IPS-NIHi11 (cell line): ENCODE measurements around the gene RGS3.

ENCODE experiments used
- DNase-seq: peaks from one replicate; pipeline ENCODE4 v3.0.0; 2012; ENCODE audit warnings: mixed read lengths, low spot score

The RGS3 gene

GRCh38 chr9:113511856-113512761 lies 48.6 kb downstream of the RGS3 start:
- no peak for DNase-seq

DNA sequence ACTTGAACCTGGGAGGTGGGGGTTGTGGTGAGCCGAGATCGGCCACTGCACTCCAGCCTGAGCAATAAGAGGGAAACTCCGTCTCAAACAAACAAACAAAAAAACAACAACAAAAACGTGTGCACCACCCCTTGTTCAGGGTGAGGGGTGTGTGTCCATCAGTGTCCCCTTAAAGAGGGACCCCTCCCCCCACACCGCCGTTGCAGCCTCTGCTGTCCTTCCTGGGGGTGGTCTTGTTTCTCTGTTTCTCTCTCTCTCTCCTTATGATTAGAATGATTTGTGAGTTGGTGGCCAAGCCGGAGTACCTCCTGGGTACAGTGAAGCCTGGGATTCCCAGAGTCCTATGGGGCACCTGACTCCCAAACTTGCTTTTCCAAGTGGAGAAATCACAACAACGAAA lies 49.6 kb downstream of the RGS3 start:
- no peak for DNase-seq

DNA sequence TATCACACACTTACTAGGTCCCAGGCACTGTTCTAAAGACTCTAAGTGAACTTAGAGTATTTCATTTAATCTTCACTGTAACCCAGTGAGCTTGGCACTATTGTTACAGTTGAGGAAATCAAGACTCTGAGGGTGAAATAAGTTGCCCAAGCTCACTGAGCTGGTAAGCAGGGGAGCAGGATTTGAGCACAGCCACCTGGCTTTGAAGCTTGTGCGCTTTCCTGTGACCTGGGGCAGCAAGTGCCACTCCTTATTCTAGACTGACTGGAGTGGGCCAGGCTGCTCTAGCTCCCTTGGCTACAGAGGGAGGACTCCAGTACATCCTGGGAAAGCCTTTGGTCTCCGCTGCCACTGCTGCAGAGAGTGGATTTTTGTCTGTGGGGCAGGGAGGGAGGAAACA lies 50.0 kb downstream of the RGS3 start:
- DNase-seq = no peak

DNA sequence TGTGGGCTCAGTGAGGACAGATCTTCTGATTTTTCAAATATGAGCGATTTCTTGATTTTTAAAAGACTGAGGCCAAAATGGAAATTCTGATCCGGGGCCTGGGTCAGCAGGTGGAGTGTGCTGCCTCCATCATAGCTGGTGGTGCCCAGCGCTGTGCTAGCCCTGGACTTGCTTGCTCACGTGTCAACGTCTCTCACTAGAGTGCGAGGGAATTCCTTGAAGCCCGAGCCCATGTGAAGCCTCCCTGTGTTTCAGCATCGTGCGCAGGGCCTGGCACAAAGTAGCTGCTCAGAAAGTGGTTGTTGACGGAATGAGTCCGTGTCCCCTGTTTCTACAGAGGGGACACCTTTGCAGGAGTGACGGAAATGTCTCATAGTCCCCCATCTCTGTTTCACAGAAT lies 50.5 kb downstream of the RGS3 start:
- no peak for DNase-seq

DNA sequence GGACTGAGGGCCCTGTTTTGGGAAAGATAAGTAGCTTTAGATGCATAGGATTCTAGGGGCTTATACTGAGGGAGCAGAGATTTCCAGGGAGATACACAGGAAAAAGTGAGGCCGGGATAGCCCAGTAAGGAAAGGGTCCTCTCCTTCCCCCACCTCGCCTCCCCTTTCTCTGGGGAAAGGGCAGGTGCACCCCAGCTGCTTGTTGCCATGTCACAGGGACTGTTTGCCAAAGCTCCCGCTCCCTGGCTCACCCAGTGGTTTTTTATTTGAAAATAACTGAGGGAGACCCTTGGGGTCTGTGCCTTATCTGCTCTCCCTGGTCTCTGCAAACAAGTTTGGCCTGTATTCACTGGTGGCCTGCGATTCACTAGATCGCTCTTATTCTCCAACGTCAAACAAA lies 51.2 kb downstream of the RGS3 start:
- DNase-seq = no peak

GRCh38 chr9:113515862-113516261 lies 52.3 kb downstream of the RGS3 start:
- no peak for DNase-seq

GRCh38 chr9:113516840-113517577 lies 53.5 kb downstream of the RGS3 start:
- no peak for DNase-seq

DNA sequence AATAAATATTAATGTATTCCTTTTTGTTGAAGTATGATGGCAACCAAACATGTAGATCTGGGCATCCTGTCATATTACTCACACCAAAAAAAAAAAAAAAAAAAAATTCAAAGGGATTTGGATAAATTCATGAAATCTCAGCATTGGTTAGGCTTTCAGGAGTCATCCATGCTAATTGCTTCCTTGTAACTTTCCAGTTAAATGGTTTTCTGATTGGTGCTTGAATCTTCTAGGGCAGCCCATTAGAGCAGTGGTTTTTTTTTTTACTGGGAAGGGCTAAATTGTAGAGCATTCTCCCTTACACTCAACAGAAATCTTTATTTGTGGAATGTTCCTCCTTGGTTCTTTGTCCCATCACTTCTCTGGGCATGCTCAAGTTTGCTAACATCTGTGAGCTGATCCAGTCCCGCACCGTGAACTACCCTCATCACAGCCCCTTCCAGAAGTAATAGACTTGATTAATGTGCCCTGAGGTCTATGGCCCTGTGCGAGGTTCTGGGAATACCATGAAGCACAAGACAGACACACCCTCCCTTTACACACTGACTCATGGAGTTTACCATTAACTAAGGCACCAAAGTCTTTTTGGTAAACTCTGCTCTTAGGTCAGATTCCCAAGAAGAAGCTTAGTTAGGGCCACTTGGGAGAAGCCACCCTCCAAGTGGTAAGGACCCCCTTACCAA lies 56.0 kb downstream of the RGS3 start:
- DNase-seq = no peak

DNA sequence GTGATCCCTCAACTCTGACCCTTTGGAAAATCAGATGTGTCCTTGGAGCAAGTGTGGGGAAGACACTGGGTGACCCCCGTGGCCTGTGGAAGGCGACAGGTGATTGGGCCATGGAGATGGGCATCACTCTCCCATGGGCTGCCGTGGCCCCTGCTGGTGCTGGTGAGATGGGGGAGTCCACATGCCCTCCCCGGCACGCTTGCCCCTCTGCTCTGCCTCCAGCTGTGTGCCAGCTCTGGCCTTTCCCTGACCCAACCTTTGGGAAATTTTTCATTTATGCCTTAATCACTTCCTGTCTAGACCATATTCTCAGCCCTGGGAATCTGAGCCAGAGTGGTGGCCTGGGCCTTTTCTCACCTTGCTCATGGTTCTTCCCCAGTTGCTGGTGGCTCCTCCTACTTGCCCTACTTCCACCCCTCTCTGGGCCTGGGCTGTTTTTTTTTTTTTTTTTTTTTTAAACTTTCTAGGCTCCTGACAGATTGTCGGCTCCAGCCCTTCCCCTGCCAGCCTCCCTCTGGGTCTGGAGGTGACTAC lies 56.6 kb downstream of the RGS3 start:
- DNase-seq = no peak

DNA sequence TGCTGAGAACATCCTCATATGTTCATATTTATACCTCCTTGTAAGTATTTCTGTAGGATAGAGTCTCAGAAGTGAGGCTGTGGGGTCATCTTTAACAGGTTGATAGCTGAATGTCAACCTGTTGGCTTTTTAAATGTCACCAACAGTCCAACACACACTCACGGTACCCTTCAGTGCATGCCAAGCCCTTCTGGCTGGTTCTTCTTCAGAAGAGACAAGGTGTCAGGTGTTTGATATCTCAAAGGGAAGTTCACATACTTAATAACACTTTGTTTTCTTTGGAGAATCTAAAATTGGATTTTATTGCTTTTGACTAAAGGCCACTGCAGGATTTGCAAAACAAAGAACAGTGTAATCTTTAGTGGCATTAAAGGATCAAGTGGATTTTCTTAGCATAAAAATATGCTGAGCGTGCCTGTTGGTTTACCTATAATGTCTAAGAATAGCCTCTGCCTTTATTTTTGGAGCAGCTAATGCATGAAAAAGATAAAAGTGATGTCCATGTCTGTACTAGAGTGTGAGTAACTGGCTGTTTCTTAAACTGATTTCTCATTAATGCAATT lies 58.2 kb downstream of the RGS3 start:
- no peak for DNase-seq

DNA sequence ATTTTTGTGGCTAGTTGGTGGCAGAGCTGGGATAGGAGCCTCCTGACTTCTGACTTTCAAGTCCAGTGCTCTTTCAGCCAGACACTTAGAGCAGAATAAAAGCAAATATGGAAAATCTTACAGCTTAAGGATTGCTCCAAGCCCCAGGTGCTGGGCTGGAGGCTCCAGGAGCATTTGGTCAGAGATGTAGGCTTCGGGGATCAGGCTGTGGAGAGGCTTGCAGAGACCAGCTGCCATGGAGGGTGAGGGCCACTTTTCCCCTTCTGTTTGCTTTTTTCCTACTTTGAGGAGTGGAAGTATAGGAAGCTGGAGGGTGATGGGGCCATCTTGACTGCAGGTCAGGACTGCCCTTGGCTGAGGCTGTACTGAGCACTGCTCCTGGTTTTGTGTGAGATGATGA lies 58.9 kb downstream of the RGS3 start:
- no peak for DNase-seq

- no peak for DNase-seq
Observed at GRCh38 chr9:113522858-113523257, 59.3 kb downstream of the RGS3 start.

- DNase-seq = no peak
Observed at GRCh38 chr9:113523421-113524141, 60.1 kb downstream of the RGS3 start.

DNA sequence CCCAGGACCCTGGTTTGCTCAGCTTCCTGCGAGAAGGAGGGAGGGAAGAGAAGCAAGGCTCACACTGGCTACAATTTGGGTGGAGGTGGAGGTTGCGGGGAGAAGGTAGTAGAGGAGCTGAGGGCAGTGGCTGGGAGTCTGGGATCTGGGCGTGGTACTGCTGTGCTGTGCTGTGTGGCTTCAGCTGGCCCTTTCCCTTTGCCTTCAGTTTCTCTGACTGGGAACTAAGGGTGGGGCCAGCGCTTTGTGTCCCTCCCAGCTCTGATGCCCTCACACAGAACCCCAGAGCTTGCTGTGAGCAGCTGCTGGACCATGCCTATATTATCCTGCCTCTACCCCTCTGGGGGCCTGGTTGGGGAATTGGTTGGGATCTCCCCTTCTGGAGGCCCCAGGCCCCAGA lies 60.9 kb downstream of the RGS3 start:
- no peak for DNase-seq

GRCh38 chr9:113525205-113525604 lies 61.7 kb downstream of the RGS3 start:
- no peak for DNase-seq

- no peak for DNase-seq
Observed at GRCh38 chr9:113525831-113526230, 62.3 kb downstream of the RGS3 start.

- no peak for DNase-seq
Observed at GRCh38 chr9:113526231-113526746, 62.8 kb downstream of the RGS3 start.

DNA sequence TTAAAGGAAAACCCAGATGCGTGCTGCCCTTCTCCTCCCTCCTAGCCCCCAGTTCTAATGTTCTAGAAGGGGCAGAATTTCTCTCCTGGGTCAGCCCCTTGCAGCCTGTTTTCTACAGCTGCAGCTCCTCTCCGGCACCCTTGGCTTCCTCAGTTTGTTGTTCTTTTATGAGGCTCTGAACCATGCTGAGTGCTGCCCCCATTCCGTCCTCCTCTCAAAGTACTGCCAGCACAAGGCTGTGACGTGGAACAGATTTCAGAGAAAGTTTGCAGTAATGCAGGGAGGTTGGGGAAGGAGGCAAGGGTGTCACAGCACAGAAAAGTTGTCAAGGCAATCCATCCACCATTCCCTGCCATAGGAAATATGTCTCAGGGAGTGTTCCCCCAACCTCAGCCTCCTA lies 63.3 kb downstream of the RGS3 start:
- no peak for DNase-seq

- DNase-seq = no peak
Observed at GRCh38 chr9:113528088-113528487, 64.6 kb downstream of the RGS3 start.

DNA sequence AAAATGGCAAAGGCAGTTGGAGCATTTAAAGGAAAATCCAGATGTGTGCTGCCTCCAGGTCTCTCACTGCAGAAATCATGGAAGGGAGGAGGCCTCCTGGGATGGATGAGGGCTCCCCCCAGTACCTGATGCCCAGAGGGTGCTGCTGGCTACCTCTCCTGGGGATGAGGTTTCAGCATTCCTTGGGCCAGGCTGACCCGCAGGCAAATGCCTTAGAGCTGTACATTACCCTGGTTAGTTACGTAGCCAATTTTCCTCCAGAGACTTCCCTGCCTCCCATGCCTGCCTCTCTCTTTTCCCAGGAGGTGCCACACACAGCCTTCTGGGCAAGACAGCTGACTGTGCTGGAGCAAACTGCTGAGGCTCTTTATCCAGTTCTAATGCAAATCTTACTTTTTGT lies 65.3 kb downstream of the RGS3 start:
- no peak for DNase-seq

- no peak for DNase-seq
Observed at GRCh38 chr9:113529336-113530009, 65.9 kb downstream of the RGS3 start.
